NCI-H748 (cell line): Measurements from ENCODE around the gene ADAM11.

Experiments
- DNase-seq: peaks from one replicate; lab custom pipeline; 2025; ENCODE audit not compliant: unreplicated experiment; lab: John Stamatoyannopoulos, UW

ADAM11 gene

DNA sequence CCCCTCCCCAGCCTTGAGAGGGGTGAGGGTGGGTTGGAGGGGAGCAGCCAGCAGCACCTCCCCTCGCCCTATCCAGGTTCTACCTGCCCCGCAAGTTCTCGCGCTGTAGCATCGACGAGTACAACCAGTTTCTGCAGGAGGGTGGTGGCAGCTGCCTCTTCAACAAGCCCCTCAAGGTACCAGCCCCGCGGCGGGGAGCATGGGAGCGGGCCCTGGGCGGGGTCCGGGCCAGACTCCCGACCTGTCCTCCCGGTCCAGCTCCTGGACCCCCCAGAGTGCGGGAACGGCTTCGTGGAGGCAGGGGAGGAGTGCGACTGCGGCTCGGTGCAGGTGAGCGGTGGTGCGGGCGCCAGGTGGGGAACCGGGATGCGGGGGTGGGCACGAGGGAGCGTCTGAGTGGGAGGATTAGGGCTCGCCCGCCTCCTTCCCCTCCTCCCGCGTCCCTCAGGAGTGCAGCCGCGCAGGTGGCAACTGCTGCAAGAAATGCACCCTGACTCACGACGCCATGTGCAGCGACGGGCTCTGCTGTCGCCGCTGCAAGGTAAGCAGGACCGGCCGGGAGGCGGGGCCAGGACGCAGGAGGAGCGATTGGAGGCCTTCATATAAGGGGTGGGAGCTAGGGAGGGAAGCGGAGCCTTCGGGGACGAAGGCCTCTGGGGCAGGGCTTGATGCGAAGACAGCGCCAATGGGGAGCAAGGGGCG lies 16.5 kb downstream of the ADAM11 start:
- DNase-seq, result peak; percentile 99

DNA sequence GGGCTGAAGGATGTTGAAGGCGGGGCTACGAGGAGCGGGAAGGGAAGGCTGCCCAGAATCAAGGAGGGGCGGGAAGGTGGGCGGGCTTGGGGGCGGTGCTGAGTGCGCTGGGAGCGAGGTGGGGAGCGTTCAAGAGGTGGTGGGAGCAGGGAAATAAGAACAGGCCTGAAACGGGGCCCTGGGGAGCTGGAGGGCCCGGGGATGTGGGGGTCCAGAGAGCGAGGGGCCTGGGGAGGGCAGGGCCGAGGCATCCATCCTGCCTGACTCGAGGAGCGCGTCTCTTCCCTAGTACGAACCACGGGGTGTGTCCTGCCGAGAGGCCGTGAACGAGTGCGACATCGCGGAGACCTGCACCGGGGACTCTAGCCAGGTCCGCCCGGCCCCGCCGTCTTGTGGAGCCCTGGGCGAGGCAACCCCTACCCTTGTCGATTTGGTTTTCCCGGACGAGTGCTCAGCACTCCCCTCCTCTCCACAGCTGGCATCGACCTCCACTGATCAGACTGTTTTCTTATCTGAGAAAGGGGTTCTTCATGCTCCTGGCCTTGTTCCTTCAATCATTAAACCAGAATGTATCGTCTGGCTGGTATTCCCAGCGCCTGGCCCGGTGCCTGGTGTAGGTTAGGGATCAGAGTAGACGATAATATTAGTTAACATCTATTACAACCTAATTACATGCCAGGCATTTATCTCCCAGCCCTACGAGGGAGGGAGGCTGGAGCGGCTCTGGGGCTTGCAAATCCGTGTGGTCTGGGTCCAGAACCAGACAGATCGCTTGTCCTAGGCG lies 17.2 kb downstream of the ADAM11 start:
- peak; percentile 82 for DNase-seq

DNA sequence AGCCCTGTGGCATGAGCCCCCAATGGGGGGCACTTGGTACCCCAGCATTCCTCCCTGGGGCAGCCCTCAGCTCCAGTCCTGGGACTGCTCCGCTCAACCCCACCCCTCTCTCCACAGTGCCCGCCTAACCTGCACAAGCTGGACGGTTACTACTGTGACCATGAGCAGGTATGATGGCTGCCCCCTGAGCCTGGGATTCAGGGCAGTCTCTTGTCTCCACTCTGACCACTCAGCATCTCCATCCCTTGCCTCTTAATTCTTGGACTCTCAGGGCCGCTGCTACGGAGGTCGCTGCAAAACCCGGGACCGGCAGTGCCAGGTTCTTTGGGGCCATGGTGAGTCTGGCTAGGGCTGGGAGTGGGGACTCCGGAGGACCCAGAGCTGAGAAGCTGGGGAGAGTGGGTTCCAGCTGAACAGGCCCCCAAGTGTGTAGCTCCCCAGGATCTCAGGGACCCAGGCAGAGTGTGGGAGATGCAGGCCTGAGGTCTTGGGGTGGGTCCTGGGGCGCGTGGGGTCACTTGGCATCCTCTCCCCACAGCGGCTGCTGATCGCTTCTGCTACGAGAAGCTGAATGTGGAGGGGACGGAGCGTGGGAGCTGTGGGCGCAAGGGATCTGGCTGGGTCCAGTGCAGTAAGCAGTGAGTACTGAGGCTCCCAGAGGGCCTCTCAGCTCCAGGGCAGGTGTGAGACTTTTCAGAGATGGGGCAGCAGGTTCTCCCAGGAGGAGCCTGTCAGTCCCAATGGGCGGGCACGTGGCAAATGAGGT lies 18.0 kb downstream of the ADAM11 start:
- DNase-seq, result no peak

DNA sequence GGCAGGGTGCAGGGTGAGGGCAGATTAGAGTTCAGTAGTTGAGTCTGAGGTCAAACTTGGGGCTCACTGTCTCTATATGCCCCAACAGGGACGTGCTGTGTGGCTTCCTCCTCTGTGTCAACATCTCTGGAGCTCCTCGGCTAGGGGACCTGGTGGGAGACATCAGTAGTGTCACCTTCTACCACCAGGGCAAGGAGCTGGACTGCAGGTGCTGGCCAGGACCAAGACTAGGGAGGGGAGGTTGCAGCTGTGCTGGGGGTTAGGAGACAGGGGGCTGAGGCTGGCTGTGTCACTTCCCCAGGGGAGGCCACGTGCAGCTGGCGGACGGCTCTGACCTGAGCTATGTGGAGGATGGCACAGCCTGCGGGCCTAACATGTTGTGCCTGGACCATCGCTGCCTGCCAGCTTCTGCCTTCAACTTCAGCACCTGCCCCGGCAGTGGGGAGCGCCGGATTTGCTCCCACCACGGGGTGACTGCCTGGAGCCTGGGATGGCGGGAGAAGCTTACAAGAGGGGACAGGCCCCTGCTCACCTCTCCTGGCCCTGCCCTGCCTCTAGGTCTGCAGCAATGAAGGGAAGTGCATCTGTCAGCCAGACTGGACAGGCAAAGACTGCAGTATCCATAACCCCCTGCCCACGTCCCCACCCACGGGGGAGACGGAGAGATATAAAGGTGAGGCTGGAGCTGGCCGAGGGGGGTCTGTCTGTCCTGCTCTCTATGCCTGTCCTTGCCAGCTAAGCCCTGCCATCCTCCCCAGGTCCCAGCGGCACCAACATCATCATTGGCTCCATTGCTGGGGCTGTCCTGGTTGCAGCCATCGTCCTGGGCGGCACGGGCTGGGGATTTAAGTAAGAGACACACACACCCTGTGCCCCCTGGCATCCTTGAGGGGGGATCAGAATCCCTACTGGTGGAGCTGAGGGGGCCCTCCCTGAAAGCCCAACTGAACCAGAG lies 18.9 kb downstream of the ADAM11 start:
- no peak for DNase-seq

DNA sequence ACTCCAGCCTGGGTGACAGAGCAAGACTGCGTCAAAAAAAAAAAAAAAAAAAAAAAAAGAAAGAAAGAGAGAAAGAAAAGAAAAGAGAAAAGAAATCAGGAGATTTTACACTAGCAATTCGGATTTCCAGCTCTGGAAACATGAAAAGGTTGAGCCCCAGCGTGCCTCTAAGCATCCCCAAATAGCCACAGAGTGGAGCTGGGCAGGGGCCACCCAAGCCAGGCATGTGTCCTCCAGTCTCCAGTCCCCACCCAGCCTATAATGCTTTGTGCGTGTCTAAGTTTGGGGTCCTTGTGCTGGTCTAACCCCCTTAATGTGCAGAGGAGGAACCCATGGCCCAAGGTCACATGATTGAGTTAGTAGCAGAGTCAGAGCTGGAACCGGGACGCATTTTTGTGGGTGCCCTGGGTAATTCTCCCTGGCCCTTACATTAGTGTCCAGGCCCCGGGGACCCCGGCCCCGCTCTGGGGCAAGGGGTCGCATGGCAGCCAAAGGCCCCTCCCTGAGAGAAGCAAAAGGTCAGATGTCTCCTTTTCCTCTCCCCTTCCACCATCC lies 19.9 kb downstream of the ADAM11 start:
- DNase-seq, result no peak

DNA sequence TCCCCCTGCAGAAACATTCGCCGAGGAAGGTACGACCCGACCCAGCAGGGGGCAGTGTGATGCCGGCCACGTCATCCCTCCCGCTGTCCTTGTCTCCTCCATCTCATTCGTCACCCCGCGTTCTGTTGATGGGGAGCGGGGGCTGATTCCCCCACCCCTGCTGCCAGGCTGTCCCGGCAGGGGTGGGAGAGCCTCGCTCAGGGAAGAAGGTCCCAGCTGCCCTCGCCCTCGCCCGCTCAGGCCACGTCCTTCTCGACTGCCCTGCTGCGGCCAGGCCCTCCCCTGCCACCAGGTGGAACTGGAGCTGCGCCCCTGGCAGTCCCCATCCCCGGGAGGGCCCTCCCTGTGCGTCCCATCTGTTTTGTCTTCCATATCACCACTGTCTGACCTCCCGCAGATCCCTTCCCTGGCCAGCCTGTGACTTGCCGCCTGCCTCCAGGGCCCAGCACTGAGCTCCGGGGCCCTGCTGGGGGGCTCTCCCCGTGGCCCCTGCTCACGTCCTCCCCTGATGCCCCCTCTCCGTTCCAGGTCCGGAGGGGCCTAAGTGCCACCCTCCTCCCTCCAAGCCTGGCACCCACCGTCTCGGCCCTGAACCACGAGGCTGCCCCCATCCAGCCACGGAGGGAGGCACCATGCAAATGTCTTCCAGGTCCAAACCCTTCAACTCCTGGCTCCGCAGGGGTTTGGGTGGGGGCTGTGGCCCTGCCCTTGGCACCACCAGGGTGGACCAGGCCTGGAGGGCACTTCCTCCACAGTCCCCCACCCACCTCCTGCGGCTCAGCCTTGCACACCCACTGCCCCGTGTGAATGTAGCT lies 20.6 kb downstream of the ADAM11 start:
- DNase-seq, result peak; percentile 66

DNA sequence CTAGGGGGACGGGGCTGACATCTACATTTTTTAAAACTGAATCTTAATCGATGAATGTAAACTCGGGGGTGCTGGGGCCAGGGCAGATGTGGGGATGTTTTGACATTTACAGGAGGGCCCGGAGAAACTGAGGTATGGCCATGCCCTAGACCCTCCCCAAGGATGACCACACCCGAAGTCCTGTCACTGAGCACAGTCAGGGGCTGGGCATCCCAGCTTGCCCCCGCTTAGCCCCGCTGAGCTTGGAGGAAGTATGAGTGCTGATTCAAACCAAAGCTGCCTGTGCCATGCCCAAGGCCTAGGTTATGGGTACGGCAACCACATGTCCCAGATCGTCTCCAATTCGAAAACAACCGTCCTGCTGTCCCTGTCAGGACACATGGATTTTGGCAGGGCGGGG lies 21.4 kb downstream of the ADAM11 start:
- no peak for DNase-seq

DNA sequence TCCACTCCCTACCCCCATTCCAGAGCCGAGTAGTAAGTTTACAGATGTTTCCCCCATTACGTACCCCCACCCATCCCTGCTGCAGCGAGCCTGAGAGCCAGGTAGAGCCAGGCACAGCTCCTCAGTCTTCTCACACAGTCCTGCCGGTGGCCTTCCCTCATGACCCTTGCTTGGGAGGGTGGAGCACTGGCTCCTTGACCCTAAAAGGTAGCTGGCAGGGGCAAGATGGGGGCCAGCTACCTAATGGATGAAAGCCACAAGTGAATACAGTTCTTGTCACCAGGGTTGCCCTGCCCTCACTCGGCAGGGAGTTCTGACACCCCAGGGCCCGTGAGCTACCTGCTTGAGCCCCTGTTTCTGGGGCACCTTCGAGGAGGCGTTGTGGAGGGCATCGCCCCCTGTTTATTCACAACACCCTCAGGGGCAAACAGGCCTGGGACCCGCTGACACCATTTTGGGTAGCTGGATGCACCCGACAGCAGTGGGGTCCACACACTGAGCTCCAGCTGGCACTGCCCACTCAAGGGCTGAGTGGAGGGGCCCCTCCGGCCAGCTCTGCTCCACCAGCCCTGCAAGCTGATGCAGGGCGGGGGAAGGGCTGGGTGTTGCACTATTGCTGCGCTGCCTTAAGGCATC lies 22.2 kb downstream of the ADAM11 start:
- DNase-seq, result no peak

DNA sequence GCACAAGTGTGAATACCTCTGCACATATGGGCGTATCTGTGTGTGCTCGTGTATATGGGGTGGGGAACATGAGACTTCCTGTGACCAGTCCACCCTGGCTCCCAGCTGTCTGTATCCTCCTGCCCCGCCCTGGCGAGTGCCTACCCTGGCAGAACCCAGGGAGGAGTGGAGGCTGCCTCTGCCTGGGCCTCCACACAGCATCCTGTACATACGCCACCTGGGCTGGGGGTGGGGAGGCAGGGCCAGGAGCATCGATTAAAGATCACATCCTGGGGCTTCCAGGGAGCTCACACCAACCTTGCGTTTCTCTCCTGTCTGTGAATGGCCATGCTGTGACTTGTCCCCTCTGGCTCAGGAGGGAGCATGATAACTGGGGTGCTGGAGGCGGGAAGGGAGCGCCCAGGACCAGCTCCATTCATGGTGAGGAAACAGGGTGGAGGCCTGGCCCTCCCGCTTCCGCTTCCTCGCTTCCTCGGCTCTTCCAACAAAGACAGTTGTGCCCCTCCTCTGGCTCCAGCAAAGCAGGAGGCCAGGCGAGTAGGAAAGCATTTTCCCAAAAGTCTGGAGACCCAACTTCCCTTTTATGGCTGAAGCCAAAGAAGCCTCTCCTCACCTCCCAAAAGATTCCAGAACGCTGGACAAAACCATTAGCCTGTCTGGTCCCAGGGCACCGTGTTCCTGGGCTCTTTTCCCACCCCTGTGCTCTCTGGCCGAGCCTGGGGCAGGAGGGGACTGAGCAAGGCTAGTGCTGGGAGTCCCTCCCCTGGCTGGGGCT lies 22.9 kb downstream of the ADAM11 start:
- peak; percentile 39 for DNase-seq

DNA sequence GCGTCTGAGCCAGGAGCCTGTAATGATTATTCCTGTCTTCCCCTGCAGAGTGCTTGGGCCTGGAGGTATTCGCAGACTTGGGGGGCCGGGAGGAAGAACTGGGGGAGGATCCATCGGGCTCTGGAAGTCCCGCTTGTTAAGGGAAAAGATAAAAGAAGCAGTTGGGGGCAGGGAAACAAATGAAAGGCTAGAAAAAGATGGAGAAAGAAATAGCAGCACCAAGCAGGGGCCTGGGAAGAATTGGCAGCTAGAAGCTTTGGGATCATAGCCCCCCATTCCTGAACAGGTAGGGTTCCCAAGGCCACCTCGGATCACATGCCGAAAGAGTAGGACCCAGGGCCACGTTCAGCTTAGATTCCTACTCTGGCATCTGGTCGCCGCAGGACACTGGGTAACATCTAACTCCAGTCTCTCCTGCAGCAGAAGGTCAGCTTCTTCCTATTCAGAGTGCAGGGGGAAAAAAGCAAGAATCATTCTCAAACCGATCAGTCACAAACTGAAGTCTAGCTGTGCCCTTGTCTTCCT lies 23.6 kb downstream of the ADAM11 start:
- no peak for DNase-seq

DNA sequence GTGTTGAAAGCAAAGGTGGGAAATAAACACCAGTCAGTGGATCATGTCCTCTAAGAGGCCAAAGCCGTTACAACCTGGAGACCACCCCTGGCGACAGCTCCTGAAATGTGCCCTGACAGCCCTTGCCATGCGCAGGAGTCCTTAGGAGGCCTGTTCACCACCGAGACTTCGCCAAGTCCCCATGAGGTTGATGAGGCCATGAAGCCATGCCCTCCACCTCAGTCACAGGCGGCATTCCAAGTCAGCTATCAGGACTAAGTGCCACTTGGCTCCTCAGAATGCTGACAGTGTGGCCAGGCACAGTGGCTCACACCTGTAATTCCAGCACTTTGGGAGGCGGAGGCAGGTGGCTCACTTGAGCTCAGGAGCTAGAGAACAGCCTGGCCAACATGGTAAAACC lies 27.1 kb downstream of the ADAM11 start:
- DNase-seq, result no peak

DNA sequence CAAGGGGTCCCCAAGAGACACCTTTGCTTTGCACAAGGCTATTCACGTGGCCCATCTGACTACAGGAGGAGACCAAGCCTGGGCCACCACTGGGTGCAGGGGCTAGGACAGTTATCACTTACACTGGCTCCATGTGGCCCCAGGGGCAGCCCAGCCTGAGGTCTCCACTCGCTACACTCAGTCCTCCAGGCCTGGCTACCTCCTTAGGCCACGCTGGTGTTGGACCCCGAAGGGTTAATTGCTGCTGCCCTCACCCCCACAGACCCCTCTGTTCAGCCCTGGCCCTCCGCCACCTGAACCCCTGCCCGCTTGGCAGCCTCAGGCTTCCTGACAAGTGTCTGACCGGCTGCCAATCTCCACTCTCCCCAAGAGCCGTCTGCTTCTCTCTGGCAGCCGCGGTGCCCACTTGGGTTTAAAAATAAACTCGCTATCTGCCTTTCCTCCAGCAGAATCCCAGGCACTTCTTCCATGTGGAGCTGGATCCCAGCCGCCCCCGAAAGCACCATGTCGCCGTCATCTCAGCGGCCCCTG lies 27.8 kb downstream of the ADAM11 start:
- no peak for DNase-seq

DNA sequence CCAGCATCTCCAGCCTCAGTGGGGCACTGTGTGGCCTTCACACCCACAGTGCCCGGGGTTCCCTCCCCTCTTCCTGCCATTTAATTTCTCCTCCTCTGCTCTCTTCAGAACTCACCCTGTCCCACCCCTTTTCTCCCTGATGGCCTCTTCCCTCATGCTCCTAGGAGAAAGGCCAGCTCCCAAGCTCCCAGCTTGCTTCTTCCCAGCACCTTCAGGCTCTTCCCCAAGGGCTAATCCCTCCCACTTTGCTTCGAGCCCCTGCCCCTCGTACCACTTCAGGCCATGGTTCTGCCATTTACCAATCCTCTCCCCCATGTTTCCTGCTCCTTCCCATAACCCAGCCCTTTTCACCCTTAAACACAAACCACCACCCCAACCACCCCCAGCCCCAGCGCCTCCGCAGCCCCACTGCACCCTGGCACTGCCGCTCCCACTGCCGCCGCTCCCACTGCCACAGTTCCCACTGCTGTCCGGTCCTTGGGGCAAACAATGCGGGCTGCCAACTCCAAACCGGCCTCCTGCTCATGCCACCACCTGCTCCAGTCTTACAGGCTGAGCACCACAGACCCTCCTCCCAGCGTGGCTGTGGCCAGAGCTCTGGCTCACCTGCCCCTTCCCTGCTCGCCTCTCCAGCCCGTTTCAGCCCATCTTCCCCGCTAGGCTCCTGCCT lies 28.6 kb downstream of the ADAM11 start:
- no peak for DNase-seq

DNA sequence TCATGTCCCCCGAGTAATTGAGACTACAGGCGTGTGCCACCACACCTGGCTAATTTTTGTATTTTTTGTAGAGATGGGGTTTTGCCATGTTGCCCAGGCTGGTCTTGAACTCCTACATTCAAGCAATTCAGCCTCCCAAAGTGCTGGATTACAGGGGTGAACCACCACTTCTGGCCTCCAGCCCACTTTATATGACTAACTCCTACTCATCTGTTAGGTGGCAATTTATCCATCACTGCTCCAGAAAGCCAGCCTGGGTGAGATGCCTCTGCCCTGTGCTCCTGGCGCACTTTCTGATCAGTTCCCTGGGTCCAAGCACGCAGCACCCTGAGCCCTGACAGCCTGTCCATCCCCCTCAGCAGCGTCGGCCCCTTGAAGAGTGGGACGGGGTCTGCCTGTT lies 29.4 kb downstream of the ADAM11 start:
- DNase-seq, result no peak

DNA sequence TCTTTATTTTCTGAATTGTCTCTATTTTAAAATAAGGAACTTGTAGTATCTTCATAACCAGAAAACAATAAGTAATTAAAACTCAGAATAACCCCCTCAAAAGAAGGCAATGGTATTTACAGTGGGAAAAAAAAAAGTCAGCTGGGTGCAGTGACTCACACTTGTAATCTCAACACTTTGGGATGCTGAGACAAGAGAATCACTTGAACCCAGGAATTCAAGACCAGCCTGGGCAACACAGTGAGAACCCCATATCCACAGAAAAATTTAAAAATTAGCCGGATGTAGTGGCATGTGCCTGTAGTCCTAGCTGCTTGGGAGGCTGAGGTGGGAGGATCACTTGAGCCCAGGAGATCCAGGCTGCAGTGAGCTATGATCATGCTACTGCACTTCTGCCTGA lies 33.5 kb downstream of the ADAM11 start:
- DNase-seq, result no peak

DNA sequence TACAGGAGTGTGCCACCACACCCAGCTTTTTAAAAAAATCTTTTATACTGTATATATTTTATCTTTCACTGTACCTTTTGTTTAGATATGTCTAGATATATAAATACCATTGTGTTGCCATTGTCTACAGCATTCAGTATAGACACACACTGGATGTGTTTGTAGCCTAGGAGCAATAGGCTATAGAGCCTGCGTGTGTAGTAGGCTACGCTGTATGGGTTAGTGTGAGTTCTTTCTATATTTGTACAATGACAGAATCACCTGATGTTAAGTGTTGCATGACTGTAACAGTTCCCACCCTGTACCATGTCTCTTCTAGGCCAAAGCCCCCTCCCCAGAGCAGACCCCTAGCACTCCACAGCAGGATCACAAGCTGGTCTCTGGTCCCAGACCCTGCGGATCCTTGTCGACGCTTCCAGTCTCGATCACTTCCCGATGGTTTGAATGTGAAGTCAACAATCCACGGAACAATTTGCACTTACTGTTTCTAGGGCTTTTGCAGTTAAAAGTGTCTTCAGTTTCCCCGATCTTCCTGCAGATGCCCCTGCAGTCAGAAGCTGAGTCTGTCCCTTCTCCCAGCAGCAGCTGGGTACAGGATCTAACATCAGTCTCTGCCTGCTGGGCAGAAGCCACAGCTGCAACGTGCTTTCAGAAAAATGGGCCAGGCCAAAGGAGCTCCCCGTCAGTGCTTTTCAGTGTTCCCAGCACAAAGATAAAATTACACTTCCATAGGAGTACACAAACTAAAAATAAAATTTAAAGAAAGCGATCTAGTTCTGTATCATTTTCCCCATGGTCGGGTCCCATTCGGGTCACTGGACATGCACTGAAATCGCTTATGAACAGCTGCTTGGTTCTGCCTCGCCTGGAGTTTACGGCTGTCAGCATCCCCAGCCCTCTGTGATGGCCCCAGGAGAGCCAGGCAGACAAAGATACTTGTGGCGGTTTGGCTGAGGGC lies 35.4 kb downstream of the ADAM11 start:
- no peak for DNase-seq
